B cell (primary cell): Measurements from ENCODE around the gene CFB. TPM values are rescaled to one million over a fixed set of nuclear protein-coding genes. Genes with fewer than 3 reads are reported as not detected.
A peak's percentile ranks its signal among the peaks of the same experiment; 100 is the strongest.

ENCODE experiments used
- ATAC-seq: fragments of 200-7000 bp; cut with Tn5 transposase; one replicate; pipeline ENCODE4 v1.10.0; 2021; ENCODE audit warnings: low read depth, mild to moderate bottlenecking, moderate number of reproducible peaks, moderate library complexity
- CTCF ChIA-PET: fragments of 350-600 bp; sonication (Branson Sonifier 250); formaldehyde crosslinking; loops from one replicate; lab custom pipeline; 2021; ENCODE audit warnings: antibody characterized with exemption, inconsistent platforms; lab: Charles Lee
- POLR2A ChIA-PET: fragments of 350-600 bp; sonication (Branson Sonifier 250); formaldehyde crosslinking; loops from one replicate; lab custom pipeline; 2021; ENCODE audit warnings: antibody characterized with exemption; lab: Charles Lee
- DNase-seq: peaks from one replicate; pipeline ENCODE4 v3.0.0; 2013
- H2AFZ ChIP-seq: 2 replicates; pipeline ENCODE4 v1.6.1; 2012; ENCODE audit warnings: mild to moderate bottlenecking, low read depth, low read length; ENCODE audit not compliant: insufficient read depth, poor library complexity, severe bottlenecking
- H3K27ac ChIP-seq, 2 donors: 1 replicate in 1 of 2; 2 replicates in 1 of 2; pipeline ENCODE4 v1.5.1; 2012 to 2013; ENCODE audit warnings: low read length in 2 of 2, mild to moderate bottlenecking in 2 of 2, moderate library complexity in 1 of 2
- H3K27me3 ChIP-seq, 4 experiments: fragments of 200-600 bp in 1 of 4; sonication (generic) in 1 of 4; replicated peaks in 1 of 4; 1 replicate in 2 of 4; 2 replicates in 2 of 4; pipeline versions ENCODE4 v1.6.1 to v1.7.0; 2013 to 2016; ENCODE audit warnings: low read length in 3 of 4, mild to moderate bottlenecking in 2 of 4, mixed read lengths in 1 of 4, moderate library complexity in 1 of 4; ENCODE audit not compliant: insufficient read depth in 4 of 4, control insufficient read depth in 3 of 4; ENCODE audit errors: control extremely low read depth in 1 of 4
- H3K36me3 ChIP-seq, 2 experiments: replicated peaks in 1 of 2; 1 replicate in 1 of 2; 2 replicates in 1 of 2; pipeline versions ENCODE4 v1.6.1 to v1.7.1; 2013; ENCODE audit warnings: low read length in 1 of 2; ENCODE audit not compliant: insufficient read depth in 2 of 2, control insufficient read depth in 1 of 2; ENCODE audit errors: control extremely low read depth in 1 of 2, extremely low read depth in 1 of 2
- H3K4me1 ChIP-seq, 2 donors: fragments of 200-600 bp in 1 of 2; sonication (generic) in 1 of 2; 1 replicate in 1 of 2; 2 replicates in 1 of 2; pipeline versions ENCODE4 v1.5.1 to v1.6.1; 2013 to 2017; ENCODE audit warnings: low read length in 2 of 2; ENCODE audit not compliant: control insufficient read depth in 2 of 2, insufficient read depth in 2 of 2
- H3K4me2 ChIP-seq: replicated peaks from 2 replicates; pipeline ENCODE3; 2012; ENCODE audit warnings: mild to moderate bottlenecking, low read depth, low read length; ENCODE audit not compliant: poor library complexity, severe bottlenecking
- H3K4me3 ChIP-seq, 5 experiments: fragments of 200-600 bp in 1 of 5; sonication (generic) in 1 of 5; 1 replicate in 3 of 5; 2 replicates in 2 of 5; pipeline versions ENCODE4 v1.5.1 to v1.7.0; 2011 to 2016; ENCODE audit warnings: low read length in 4 of 5, mild to moderate bottlenecking in 4 of 5, low read depth in 2 of 5, control low read depth in 1 of 5, moderate library complexity in 1 of 5; ENCODE audit not compliant: insufficient read depth in 1 of 5; ENCODE audit errors: control extremely low read depth in 1 of 5, extremely low read depth in 1 of 5
- H3K79me2 ChIP-seq: fragments of 200-600 bp; sonication (generic); one replicate; pipeline ENCODE4 v1.6.0; 2016; ENCODE audit warnings: low read length; ENCODE audit not compliant: control insufficient read depth, insufficient read depth
- H3K9ac ChIP-seq: fragments of 200-600 bp; sonication (generic); 2 replicates; pipeline ENCODE4 v1.6.1; 2017; ENCODE audit warnings: mild to moderate bottlenecking, low read length, moderate library complexity
- H3K9me3 ChIP-seq, 3 donors: one replicate each; pipeline versions ENCODE4 v1.6.1 to v1.7.1; 2013; ENCODE audit warnings: low read length in 2 of 3; ENCODE audit not compliant: control insufficient read depth in 2 of 3, insufficient read depth in 1 of 3; ENCODE audit errors: control extremely low read depth in 1 of 3
- H4K20me1 ChIP-seq: 2 replicates; pipeline ENCODE4 v1.6.0; 2012; ENCODE audit warnings: mild to moderate bottlenecking, low read length; ENCODE audit not compliant: insufficient read depth, control insufficient read depth, poor library complexity, severe bottlenecking
- H3K27ac Mint-ChIP-seq: one replicate; pipeline ENCODE4 v1.8.0; 2021; ENCODE audit warnings: mixed read lengths
- H3K27me3 Mint-ChIP-seq: one replicate; pipeline ENCODE4 v1.8.0; 2021; ENCODE audit warnings: mixed read lengths
- H3K4me1 Mint-ChIP-seq: one replicate; pipeline ENCODE4 v1.8.0; 2021; ENCODE audit warnings: mixed read lengths
- H3K4me3 Mint-ChIP-seq: one replicate; pipeline ENCODE4 v1.8.0; 2021; ENCODE audit warnings: mixed read lengths
- H3K9me3 Mint-ChIP-seq: one replicate; pipeline ENCODE4 v1.8.0; 2022; ENCODE audit warnings: mixed read lengths; ENCODE audit not compliant: insufficient read depth
- EZH2 ChIP-seq: IDR thresholded peaks from 2 replicates; pipeline ENCODE4 v1.6.1; 2012; ENCODE audit warnings: borderline replicate concordance, low read depth, mild to moderate bottlenecking, moderate library complexity, low read length; ENCODE audit not compliant: insufficient read depth, poor library complexity, severe bottlenecking
- WGBS: methylation state at CpG from one replicate; pipeline ENCODE4 v1.1.5; 2013; ENCODE audit warnings: missing lambda C conversion rate; ENCODE audit not compliant: insufficient coverage; 5-methylcytosine and 5-hydroxymethylcytosine counted together
- intact Hi-C: fragments of 100-400 bp; cut with micrococcal nuclease; formaldehyde crosslinking; loops from one replicate; pipeline ENCODE4 v1.10.0; 2022
- polyA plus RNA-seq: library from polyadenylated mRNA; depleted of rRNA; stranded (reverse); fragments of >200 nt; gene quantifications from 2 replicates; pipeline ENCODE4 v1.2.3, GENCODE V29; 2012
- total RNA-seq, 2 donors: library from RNA; stranded (reverse); fragments of 120-200 nt in 1 of 2; gene quantifications; 1 replicate in 1 of 2; 2 replicates in 1 of 2; pipeline versions ENCODE4 v1.2.3 to v1.2.4, GENCODE V29; 2013 to 2022
- TF ChIP-seq, protein P1 (sequence below): fragments of 200-600 bp; IDR thresholded peaks from one replicate; pipeline ENCODE4 v1.8.0; 2022; ENCODE audit warnings: antibody characterized with exemption, mild to moderate bottlenecking

CFB gene
- total and polyA plus RNA-seq, 2 donors (not counting 1 experiment from before 2014, with no cell fraction given), result not detected

DNA sequence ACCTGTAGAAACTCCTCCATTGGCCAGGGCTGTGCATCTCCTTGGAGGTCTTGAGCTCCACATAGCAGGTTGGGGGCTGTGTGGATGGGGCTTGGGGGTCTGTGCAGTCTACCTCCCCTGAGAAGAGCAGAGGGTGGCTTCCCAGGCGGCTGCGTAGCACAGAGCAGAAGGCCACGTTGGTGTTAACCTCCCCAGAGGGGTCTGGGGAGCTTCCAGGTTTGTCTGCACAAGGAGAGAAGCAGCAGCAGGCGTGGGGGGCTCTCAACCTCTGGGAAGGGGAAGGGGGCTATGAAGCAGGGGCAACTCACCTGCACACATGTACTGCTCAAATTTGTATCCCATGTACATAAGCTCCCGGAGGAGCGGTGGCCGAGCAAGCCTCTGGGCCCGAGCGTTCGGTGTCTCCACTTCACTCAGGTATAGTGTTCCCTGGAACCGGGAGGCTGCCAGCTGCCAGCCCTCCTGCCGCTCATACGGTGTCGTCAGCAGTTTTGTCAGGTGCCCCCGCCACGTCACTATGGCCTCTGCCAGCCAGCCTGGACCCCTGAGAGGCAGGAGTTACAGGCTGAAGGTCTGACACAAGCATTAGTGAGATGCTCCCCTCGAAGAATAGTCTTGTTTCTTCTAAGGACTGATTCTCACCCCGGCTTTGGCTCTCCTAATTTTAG is 24.8 kb downstream of the CFB start:
- Histone ChIP-seq H3K9me3 (no peaks in the 10 kb centered on the region), H3K36me3 (peaks cover 2 to 44% of the 10 kb centered on the region in 2 experiments), H3K27me3 (no peaks in the 10 kb centered on the region), H3K4me1 (peaks cover 18 to 23% of the 10 kb centered on the region in 2 donors), H3K9ac (peak overlapping the region; percentile 98), H4K20me1 (no peaks in the 10 kb centered on the region), H2AFZ (no peak overlapping the region), H3K79me2 (peaks cover 11% of the 10 kb centered on the region), H3K4me2 (peak overlapping the region; percentile 89), H3K27ac (peak overlapping the region; percentile 96 to 100), H3K4me3 (peak overlapping the region in 2 of 5 experiments; percentile 91 to 92)
- intact Hi-C loops, result loop anchor here (10.0 kb wide), 4 partner anchors 136 to 1906 kb away; partner anchors contain the start of genes CLIC1, HSD17B8, POLR1H and PPP1R11
- H3K4me1 Mint-ChIP-seq, result peaks cover 34% of the 10 kb centered on the region
- ChIA-PET CTCF (interaction anchor here (1.8 kb wide), 1 partner anchor 11 kb away, joined by 10 read pairs; the partner anchor contains the start of genes NELFE and SKIC2), POLR2A (interaction anchor here (1.1 to 3.6 kb wide), 4 partner anchors 7 to 74 kb away, joined by 3 to 24 read pairs (median 6); partner anchors contain the start of genes EHMT2, NELFE and SKIC2)
- H3K27ac Mint-ChIP-seq, result peak overlapping the region; percentile 100
- no peak for ATAC-seq
- H3K27me3 Mint-ChIP-seq, result no peaks in the 10 kb centered on the region
- DNase-seq, result peak; percentile 36
- WGBS, result 89% methylated on average over 17 of the region's 18 CpGs
- TF ChIP-seq, protein P1, sequence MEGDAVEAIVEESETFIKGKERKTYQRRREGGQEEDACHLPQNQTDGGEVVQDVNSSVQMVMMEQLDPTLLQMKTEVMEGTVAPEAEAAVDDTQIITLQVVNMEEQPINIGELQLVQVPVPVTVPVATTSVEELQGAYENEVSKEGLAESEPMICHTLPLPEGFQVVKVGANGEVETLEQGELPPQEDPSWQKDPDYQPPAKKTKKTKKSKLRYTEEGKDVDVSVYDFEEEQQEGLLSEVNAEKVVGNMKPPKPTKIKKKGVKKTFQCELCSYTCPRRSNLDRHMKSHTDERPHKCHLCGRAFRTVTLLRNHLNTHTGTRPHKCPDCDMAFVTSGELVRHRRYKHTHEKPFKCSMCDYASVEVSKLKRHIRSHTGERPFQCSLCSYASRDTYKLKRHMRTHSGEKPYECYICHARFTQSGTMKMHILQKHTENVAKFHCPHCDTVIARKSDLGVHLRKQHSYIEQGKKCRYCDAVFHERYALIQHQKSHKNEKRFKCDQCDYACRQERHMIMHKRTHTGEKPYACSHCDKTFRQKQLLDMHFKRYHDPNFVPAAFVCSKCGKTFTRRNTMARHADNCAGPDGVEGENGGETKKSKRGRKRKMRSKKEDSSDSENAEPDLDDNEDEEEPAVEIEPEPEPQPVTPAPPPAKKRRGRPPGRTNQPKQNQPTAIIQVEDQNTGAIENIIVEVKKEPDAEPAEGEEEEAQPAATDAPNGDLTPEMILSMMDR, result no peak
- no peak for TF ChIP-seq EZH2
- no peaks in the 10 kb centered on the region for H3K9me3 Mint-ChIP-seq
- H3K4me3 Mint-ChIP-seq, result peak overlapping the region; percentile 98
